Stimulated activated CD8-positive, alpha-beta memory T cell treated with anti-CD3 and anti-CD28 coated beads, Interleukin-15, amount 100 ng/mL, for 24 hours (primary cell): ENCODE data around the gene TNP1.

Experiments used
- DNase-seq: peaks from one replicate; pipeline ENCODE4 v3.0.0-alpha.2; 2020; ENCODE audit warnings: low read depth

TNP1 gene

DNA sequence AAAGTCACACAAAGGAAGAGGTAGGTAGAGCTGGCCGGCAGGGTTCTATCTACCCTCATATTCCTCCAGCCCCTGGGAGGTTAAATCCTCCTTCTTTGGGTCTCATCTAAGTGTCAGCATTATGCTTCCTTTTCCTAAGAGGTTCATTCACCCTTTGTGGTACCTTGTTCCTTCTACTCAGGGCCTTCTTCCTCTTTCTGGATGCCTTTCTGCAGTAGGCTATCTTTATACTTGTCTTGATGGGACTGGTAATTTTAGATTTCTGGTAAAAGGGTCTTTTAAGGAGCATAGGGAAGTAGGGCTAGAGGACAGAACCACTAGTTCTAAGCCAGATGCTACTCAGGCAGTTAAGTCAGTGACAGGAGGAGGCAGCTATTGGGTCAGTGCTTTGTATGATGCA lies 13.7 kb upstream of the TNP1 start:
- no peak for DNase-seq

DNA sequence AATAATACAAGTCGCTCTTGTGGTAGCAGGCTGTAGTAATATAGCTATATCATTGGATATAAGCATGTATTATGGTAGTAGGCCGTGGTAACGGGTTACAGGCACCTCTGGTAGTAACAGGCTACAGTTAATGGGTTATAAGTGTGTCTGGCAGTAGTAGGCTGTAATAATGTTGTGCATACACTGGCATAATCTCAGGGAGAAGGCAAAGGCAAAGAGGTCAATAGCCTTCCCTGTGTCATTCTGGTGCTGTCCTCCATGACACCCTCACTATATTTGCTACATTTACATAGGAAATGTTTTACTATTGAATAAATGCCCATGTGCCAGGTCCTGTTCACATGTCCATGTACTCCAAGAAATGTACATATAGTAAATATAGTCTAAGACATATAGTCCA lies 12.8 kb upstream of the TNP1 start:
- DNase-seq: no peak

DNA sequence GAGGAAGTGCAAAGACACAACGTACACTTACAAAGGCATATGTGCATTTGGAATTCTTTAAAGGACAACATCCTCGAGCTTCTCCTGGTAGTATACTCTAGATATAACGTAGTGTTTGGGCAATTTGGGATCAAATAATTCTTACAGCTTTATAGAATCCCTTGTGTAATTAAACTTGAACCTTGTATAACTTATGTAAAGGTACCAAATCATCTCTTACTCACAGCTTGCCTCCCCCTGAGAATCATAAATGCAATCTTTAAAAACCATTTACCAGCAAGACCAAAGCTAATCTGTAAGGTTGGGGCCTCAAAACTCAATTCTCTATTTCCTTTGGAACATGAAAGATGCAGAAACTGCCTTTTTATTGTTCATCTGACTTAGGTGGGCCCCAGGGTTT lies 12.2 kb upstream of the TNP1 start:
- DNase-seq: no peak

DNA sequence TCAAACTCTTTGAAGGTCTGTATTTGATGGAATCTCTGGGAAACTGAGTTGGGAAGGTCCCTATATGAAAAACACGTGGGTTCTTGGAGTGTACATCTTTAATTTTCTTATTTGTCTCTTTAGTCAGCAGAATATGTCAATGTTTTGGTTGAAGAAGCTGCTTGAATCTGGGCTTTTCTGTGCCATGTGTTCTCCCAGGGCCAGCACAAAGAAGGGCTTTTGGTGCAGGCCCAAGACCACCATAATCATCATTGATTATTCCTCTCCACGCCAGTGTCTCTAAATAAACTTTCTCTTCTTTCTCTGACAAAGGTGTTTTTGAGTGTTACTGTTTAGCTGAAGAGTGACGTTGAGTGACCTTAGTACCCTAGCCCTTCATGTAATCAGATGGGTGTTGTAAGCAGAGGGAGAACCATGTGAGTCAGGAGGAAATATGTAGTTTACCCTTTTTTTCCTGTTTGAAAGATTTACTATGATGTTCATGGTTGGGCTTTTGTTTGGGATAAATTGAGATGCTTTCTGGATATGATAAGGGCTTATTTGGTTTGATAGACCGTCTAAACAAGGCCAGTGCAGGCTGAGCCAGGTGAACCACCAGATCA lies 11.6 kb upstream of the TNP1 start:
- DNase-seq: no peak

DNA sequence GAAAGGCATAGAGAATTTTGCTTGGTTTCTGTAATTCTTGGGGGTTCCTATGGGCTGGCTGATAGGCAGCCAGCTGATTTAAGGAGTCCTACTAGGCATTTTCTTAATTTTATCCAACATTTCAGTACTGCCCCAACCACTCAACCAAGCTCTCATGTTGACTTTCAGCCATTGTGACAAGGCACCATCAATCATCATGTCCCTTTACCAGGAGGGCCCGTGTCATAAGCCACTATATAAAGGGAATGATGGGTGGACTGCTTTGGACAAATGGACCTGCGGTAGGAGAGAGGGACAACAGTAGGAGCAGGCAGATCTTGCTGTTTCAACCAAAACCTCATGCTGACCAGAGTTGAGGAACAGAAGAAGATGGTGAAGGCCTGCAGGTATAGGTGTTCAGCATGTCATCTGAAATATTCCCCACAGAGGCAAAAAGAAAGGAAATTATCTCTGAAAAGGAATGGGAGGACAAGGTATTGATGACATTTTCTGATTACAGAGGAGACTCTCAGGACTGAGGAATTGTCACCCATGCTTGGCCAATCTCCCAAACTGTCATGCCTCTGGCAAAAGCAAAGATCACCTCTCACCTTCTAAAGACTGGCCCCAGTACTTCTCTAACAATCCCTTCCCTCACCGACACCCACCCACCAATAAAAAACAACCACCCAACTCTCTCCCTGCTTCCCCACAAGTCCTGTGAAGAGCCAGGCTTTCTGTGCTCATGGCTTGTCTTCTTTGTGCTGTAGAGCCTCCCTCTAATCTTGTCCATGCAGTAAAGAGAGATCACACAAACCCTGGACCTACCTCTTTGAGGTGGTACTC lies 10.9 kb upstream of the TNP1 start:
- no peak for DNase-seq

DNA sequence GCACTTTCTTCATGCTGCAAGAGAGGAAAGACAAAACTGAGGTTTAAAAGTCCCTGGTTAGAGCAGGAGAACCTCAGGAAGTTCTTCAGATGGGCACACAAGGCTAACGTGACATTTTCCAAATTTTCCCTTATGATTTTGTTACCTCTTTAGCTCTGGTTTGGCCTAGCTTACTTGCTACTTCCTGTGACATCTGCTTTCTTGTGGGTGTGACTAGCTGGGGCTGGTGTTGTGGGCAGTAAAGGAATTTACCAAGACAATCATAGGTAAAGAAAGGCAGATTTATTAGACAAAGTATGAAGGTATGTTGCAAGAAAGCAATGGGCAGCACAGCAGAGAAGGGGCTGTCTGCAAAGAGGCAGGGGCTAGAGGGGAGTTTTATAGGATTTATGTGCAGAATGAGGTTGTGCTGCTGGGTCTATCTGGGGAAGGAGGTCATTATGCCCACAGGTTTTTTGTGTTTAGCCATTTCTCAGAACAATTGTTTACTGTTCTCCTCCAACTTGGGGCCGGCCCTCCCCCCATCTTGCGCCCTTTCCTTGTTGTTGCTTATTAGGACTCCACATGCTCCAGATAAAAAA lies 6.7 kb upstream of the TNP1 start:
- DNase-seq: no peak

DNA sequence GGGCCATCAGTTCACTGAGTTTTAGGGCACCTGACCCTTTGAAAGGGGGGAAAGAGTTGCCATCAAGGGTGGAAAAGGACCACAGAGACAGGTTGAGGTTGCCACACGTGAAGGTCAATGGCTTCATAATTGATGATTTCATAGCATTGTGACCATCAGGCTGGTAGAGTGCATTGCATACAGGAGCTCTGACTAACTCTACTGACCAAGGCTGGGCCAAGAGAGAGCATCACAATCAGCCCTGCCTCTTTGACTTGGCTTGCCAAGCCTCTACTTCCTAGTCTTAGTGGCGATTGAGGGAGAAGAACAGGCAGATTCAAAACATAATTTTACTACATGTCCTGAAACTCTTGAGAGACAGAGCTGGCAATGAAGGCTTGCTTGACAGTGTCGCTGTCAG lies 5.8 kb upstream of the TNP1 start:
- DNase-seq: no peak

DNA sequence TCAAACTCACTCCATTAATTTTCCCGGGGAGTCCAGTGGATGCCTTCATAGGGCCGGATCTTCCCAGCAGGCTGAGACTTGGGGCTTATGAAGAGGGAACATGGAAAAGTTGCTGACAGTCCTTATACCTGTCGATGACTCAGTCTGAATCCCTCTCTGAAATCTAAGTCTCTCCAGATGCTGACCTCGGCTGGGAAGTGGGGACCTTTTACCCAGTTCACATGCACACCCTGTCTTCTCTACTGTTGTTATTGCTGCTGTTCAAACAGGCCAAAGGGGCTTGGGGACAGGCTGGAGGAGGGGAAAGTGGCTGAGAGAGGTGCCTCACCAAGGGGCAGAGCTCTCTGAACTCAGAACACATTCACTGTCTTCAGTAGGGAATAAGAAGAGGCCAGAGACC lies 4.1 kb upstream of the TNP1 start:
- no peak for DNase-seq

DNA sequence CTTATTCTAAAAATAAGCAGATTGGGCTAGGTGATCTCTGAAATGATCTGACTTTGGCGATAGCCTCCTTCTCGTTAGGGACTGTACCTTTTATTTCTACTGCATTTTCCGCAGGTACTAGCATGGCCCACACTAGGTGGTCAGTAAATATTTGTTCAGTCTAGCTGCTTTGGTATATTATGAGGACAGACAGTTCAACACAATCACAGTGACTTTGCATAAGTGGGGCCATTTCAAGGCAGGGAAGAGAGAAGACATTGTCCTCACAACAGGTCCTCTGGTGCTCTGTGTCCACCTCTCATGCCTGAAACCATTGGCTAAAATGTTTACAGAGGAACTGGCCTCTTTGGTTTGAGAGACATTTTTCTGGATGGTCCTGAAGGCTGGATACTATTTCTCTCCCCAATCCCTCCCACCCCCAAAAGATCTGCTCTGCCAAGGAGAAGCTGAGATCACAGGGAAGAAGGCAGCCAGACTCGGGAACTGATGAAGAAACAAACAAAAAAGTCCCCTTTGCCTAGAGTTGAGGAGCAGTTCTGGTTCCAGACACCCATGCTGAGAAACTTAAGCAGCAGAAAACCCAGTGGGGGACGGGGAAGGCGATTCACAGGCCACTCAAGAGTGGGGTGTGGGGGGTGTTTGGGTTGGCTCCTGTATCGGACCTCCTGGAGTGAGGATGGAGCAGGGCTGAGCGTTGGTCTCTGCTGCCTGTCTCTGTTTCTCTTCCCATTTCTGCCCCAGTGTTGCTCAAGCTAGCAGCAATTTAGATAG lies 2.9 kb upstream of the TNP1 start:
- DNase-seq: no peak

DNA sequence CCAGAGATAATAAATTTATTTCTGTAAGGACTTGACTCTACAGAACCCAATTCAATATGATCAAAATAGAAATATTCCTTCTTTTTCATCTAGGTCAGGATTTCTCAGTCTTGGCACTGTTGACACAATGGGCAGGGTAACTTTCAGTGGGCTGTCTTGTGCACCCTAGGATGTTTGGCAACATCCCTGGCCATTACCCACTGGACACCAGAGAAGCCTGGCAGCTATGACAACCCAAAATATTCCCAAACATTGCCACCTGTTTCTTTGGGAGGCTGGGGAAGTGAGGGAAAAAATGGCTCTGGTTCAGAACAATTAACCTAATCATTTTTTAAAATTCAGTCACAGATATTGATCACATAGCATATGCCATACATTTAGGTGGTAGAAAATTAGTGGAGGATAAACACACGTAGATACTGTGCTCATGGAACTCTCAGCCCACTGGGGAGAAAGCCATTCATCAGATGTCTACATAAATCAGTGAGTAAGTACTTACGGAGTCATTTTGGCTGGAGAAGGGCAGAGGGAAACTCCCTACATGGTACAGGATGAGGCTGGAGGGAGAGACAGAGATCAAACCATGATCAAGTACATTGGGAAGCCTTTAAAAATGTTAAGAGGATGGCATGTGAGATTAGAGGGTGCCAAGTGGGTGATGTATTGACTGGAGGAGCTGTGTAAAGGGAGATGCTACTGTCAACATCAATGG lies 718 bp upstream of the TNP1 start:
- no peak for DNase-seq

DNA sequence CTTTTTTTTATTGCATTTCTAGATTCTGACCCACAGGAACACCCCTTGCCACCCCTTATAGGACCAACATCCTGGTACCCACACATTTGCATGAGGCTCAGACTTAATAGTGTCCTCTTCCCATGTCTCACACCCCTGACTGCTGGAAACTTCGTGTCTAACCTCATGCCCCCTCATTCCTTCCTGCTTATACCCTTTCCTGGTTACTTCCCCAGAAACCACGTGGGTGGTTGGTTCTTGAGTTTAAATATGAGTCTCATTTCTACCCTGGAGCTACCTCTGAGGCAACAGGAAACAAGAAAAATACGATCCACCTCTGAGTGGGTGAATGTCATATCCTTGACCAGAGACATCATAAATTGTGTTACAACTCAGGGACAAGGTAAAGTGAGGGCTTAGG lies 1.6 kb downstream of the TNP1 start:
- DNase-seq: no peak

DNA sequence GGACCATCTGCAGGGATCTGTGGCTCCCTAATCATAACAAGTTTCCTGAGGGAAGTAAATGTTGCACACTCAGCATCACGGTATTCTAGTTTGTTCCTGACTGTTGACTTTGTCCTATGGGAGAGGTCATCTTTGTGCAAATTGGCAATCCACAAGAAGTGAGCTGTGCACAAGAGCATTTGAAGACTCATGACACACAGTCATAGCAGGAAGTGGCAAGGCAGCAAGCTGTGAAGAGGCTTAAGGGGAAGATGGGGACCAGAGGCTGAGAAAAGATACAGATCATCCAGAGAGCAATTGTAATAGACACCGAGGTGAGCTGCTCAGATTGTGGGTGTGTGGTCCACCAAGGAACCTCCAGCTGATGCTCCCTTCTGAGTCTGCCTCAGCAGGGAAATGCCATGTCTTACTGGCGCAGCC lies 2.7 kb downstream of the TNP1 start:
- DNase-seq: no peak

DNA sequence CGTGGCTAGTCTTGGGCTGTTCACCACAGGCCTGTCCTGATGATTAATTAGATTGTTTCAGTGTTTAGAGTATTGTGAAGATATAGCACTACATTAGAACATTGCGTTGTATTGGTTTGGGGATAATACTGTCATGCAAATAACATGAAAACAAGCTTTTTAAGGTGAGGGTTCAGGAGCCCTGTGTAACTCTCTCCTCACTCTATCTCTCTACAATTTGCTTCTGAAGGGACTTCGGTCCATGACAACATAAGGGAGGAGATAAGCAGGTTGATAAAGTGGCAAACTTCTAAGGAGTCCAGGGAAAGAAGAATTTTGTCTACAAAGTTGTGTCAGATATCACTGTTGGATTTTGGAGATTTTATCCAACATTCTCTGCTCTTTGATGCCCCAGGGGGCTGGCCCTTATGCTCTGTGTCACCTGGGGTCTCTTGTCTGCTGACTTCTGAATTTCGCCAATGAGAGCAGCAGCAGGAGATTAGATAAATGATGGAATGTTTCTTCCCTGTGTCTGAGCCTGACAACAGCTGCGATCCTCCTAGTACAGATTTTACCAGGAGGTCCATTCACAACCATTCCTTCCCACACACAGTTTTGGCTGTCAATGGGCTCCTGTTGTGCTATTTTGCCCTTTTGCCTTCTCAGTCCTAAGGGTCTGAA lies 3.3 kb downstream of the TNP1 start:
- DNase-seq: no peak

DNA sequence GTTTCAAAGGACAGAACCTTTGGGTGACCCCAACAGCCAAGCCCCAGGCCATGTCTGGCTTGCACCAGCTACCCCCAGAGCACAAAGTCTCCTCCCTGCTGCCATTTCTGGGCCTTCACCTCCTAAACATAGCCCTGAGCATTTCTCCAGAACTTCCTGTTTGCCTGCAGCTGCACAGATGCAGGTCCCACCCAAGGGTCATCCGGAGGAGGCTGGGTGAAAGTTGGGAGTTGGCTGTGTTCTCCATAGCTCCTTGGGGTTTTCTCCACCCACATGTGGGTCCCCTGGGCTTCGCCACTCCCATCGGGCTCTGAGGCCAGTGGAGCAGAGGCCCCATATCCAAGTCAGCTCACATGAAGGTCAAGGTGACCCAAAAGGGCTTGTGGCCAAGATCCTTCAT lies 4.3 kb downstream of the TNP1 start:
- DNase-seq: no peak

DNA sequence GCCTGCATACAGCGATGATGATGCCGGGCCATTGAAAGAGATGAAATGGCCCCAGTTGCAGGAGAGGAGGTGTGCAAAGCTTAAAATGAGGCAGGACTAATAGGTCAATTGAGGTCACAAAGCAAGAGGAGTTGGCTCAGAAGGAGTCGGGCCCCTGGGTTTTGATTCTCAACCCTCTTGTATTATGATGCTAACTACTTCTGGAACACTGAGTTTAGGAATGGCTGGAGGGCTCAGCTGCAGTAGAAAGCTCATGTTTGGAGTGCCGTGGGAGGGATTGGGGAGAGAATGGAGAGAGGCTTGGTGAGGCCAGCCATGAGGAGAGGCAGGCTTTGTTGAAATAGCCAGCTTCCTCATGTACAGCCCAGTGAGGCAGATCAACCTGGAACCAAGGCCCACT lies 4.8 kb downstream of the TNP1 start:
- DNase-seq: no peak

DNA sequence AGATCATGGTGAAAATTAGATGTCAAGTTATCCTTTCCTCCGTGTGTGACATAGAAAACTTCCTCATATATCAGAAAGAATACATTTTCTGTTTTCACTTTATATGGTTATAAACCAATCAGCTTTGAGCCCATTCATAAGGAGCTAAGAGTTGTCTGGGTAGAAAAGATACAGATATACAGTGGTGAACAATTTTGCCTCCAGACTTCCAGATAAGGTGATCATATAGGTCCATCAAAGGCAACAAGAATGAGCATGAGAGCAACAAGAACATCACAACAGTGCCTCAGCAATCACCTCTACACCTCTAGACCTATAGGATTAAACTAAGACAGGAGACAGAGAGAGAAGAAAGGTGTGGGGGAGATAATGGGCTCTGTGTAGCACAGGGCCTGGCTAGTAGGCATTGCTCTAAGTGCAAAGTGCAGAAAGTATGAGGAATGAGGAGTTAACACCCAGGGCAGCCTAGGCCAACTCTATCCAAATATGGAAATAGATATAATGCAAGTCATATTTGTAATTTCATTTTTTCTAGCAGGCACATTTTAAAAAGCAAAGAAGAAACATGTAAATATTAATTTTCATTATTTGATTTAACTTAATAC lies 8.3 kb downstream of the TNP1 start:
- DNase-seq: no peak

DNA sequence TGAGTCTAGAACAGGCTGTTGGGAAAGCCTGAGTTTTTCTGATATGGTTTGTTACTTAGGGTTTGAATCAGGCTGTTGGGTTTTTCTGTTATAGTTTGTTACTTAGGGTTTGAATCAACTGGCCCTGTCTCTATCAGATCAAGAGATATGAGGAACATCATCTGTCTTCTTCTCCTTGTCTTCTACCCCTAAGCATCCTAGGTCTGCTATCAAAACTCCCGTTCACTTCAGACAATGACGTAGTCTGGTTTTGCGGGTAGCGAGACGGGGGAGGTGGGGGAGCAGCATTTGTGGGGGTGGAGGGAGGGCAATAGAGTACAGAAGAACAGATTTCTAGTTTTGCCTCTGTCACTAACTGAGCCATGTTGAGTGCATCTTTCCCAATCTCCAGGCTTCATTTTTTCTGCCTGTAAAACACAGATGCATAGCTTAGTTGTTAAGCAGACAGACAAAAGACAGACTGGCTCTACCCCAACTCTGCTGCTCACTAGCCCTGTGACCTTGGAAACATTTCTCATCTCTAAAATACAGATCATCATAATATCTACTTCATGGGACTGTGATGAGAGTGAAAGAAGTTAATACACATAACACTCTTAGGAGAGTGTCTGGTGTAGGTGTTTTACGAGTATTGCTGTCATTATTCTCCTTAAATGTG lies 9.1 kb downstream of the TNP1 start:
- DNase-seq: no peak

DNA sequence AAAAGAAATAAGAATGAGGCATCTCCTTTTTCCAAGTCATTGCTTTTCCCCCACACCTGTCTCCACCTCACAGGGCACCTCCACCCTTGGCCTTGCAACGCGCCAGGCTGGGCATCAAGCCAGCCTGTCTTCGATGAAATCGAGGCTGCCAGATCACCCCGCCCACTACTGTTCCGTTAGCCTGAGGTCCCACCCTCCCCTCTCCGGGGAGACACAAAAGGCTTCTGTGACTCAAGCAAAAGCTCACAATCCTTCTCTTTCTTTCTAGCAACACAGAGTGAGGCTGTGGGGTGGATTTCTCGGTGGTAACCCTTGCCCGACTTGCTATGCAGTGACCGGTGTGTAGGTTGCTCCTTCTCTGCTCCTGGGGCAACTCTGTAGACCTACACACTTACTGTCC lies 9.9 kb downstream of the TNP1 start:
- DNase-seq: no peak

DNA sequence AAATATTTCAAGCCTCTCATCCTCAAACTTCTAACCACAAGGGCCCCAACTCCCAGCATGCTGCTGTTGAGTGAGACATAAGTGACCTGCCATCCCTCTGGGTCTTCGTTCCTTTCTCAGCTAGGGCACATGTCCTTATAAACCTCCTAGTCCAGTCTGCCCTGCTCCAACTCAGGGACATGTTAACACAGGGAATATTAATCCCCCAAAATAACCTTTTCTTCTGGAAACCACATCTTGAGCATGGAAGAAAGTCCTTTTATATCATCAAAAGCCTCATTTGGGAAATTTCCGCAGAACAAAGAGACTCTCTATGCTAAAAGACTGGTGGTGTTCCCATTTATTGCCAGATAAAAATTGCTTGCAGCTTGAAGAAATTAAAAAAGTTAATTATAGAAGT lies 14.4 kb downstream of the TNP1 start:
- no peak for DNase-seq

DNA sequence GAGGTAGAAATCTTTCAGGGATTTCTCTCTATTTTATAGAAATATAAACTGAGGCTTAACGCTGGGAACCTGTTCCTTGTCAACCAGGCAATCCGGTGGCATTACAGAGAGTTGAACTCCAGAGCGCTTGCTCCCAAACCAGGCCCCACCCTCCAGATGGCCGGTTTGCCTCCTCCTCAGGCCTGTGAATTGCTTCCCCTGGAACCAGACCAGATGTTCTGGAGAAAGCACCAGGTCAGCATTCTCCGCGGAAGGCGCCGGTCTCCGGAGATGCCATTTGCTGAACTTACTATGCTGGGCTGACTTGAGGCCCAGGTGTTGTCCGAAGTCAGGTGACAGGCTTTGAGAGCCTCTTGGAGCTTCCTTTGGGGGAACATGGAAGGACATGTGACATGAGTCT lies 17.2 kb downstream of the TNP1 start:
- no peak for DNase-seq

DNA sequence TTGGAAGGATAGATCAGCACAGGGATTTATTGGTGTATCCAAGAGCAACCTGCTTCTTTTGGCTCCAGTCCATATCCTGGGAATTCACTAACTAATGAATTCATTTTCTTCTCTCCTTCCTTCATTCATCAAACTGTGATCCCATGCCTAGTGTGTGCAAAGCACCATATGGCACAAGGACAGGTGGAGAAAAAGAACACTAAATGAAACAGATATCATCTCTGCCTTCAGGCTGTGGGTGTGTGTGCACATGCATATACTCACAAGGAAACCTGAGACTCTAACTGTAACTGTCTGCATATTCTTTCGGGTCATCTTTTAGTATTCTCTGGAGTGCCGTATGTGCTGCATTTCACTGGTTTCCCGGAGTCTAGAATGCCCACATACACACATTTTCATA lies 20.2 kb downstream of the TNP1 start:
- no peak for DNase-seq
